HepG2 (cell line): Measurements from ENCODE around the gene FAM171A2.

ENCODE experiments used
- DNMT3B ChIP-seq: conservative IDR thresholded peaks from 2 replicates; pipeline ENCODE4 v1.6.1; 2016; ENCODE audit warnings: missing biosample characterization, control low read depth
- FOXA3 ChIP-seq: IDR thresholded peaks from 2 replicates; pipeline ENCODE4 v1.6.1; 2016; ENCODE audit warnings: missing genetic modification reagents, missing compliant biosample characterization
- MXI1 ChIP-seq: IDR thresholded peaks from 3 replicates; pipeline ENCODE4 v1.6.1; 2012; ENCODE audit warnings: low read depth, low read length, inconsistent platforms, borderline replicate concordance
- POLR2AphosphoS5 ChIP-seq: IDR thresholded peaks from 2 replicates; pipeline ENCODE4 v1.6.1; 2012; ENCODE audit warnings: low read depth, low read length

DNA sequence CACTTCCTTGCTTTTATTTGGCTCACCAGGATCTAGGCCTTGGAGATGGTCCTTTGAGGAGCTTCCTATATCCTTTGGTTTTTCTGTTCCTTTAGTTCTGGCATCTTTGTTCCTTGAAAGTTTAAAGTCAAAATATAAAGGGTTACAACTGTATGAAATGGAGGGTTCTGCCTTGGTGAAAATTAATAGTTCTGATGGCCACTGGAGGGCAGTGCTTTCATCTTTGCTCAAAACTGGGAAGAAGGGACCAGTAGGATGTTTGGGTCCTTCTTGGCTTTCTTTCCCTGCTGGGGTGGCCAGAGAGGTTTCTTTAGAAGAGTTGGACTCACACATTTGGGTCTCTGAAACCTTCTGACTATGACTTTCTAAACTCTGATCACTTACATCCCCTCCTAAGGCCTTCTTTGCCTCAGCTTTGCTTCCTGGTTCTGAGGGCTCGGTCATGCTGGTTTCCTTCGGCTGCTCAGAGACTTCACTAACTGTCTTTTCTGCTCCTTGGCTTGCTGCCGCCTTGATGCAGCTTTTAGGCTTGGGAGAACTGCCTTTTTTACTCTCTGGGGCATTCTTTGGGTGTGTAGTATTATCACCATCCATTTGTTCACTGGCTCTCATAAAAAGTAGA is 36.7 kb upstream of the FAM171A2 start:
- TF ChIP-seq MXI1 (no peak), FOXA3 (CRISPR knock-in tag) (no peak), POLR2AphosphoS5 (no peak), DNMT3B (CRISPR knock-in tag) (no peak)
